ENCODE data around the gene FOXP1.

- TF ChIP-seq POLR2A (IDR thresholded peaks at IDR 0.05): no peak
- TF ChIP-seq, protein P1, sequence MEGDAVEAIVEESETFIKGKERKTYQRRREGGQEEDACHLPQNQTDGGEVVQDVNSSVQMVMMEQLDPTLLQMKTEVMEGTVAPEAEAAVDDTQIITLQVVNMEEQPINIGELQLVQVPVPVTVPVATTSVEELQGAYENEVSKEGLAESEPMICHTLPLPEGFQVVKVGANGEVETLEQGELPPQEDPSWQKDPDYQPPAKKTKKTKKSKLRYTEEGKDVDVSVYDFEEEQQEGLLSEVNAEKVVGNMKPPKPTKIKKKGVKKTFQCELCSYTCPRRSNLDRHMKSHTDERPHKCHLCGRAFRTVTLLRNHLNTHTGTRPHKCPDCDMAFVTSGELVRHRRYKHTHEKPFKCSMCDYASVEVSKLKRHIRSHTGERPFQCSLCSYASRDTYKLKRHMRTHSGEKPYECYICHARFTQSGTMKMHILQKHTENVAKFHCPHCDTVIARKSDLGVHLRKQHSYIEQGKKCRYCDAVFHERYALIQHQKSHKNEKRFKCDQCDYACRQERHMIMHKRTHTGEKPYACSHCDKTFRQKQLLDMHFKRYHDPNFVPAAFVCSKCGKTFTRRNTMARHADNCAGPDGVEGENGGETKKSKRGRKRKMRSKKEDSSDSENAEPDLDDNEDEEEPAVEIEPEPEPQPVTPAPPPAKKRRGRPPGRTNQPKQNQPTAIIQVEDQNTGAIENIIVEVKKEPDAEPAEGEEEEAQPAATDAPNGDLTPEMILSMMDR (IDR thresholded peaks at IDR 0.05): no peak
Measured at GRCh38 chr3:71339049-71339448, 244.5 kb downstream of the FOXP1 start.

Data from adrenal gland (tissue), 5 donors.